ENCODE measurements around the gene ADAMTS16.

ADAMTS16 gene

DNA sequence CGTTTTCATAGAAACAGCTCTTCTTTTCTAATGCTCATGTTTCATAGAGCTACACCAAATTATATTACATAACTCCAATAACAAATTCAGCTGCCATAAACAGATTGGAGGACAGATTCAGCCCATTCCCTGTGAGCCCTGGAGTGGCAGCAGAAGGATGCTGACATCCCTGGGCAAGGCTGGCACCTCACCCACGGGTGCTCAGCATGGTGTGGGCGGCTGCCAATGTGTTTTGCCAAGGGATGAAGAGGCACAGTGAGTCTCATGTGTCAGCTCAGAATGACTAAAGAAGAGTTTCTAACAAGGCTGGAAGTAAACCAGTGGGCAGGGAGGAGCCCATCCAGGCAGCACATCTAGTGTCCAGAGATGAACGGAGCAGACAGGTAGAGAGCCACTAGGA lies 155.2 kb downstream of the ADAMTS16 start:
- DNase-seq (ENCODE audit: low read depth in 2 of 2): no peak
- TF ChIP-seq, protein P1, sequence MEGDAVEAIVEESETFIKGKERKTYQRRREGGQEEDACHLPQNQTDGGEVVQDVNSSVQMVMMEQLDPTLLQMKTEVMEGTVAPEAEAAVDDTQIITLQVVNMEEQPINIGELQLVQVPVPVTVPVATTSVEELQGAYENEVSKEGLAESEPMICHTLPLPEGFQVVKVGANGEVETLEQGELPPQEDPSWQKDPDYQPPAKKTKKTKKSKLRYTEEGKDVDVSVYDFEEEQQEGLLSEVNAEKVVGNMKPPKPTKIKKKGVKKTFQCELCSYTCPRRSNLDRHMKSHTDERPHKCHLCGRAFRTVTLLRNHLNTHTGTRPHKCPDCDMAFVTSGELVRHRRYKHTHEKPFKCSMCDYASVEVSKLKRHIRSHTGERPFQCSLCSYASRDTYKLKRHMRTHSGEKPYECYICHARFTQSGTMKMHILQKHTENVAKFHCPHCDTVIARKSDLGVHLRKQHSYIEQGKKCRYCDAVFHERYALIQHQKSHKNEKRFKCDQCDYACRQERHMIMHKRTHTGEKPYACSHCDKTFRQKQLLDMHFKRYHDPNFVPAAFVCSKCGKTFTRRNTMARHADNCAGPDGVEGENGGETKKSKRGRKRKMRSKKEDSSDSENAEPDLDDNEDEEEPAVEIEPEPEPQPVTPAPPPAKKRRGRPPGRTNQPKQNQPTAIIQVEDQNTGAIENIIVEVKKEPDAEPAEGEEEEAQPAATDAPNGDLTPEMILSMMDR (IDR thresholded peaks at IDR 0.05; ENCODE audit: low read depth, low read length): no peak
- H3K4me3 ChIP-seq (replicated peaks in 1 of 2; ENCODE audit: low read depth in 2 of 2, low read length in 2 of 2): no peak overlapping the region

DNA sequence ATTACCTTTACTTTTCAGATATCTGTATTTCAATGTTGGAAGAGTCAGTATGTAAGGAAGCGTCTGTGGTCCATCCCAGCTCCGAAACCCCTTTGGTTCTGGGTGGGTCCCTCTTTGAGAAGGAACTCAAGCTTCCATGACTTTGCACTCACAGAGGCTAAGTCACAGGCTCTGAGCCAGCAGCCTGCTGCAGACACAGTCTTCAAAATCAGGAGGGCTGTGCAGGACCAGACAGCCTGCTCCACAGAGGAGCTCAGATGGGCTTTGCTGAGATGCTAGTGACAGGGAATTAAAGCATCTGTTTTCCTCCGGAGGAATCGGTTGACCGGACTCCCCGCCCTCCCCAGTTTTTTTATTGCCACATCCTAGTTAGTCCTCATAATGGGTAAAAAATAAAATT lies 155.9 kb downstream of the ADAMTS16 start:
- no peak for DNase-seq (ENCODE audit: low read depth in 2 of 2)
- H3K4me3 ChIP-seq (replicated peaks in 1 of 2; ENCODE audit: low read depth in 2 of 2, low read length in 2 of 2): no peak overlapping the region
- TF ChIP-seq, protein P1 (IDR thresholded peaks at IDR 0.05; ENCODE audit: low read depth, low read length): no peak

DNA sequence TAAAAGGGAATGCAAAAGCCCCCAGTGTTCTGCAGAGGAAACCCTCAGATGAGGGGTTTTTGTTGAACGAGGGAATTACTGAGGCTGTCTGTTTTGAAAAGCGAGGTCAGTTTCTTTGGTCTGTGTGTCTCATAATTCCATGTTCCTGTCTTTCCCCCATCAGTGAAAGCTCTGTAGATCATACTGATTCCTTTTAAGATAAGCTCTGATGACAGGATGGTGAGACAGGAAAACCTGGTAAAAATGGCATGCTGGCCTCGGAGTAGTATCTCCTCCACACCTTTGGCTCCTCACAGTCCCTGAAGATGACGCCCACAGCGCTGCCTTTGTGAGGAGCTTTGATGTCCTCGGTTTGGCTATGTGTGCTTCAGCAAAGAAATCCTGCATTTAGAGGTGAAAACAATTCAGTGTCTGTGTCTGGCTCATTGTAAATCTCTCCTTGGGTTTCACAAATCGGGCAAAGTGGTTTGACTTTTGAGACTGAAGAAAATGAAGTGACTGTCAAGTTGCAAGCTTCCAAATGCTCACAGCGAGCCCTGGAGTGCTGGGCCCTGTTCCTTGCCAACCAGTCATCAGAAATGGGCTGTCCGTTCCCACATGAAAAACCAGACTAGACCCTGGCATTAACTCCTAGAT lies 157.4 kb downstream of the ADAMTS16 start:
- TF ChIP-seq, protein P1 (IDR thresholded peaks at IDR 0.05; ENCODE audit: low read depth, low read length): no peak
- no peak overlapping the region for H3K4me3 ChIP-seq (replicated peaks in 1 of 2; ENCODE audit: low read depth in 2 of 2, low read length in 2 of 2)
- no peak for DNase-seq (ENCODE audit: low read depth in 2 of 2)

DNA sequence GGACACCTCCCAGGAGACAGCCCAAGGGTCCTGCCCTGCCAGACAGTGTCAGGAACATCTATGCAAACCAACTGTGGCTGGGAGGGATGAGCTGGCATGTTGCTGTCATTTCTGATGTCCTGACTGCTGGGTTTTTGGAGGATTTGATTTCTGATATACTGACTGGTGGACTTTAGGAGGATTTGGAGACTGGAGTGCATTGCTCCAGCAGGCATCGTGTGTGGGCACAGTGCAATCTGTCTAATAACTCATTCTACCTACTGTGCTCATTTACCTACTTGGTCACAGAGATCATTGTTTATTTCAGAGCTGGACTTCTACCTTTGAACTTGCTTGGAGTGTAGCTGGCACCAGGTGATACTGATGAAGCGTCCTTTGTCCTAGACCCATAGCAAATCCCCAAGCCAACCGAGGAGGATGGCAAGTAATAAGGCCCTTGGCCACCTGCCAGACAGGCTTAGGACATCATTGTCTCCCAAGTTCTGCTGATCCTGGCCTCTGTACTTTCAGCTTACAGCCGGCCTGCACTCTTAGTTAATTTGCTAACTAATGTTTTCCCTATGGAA lies 158.0 kb downstream of the ADAMTS16 start:
- DNase-seq (ENCODE audit: low read depth in 2 of 2): no peak
- H3K4me3 ChIP-seq (replicated peaks in 1 of 2; ENCODE audit: low read depth in 2 of 2, low read length in 2 of 2): no peak overlapping the region
- TF ChIP-seq, protein P1 (IDR thresholded peaks at IDR 0.05; ENCODE audit: low read depth, low read length): no peak

DNA sequence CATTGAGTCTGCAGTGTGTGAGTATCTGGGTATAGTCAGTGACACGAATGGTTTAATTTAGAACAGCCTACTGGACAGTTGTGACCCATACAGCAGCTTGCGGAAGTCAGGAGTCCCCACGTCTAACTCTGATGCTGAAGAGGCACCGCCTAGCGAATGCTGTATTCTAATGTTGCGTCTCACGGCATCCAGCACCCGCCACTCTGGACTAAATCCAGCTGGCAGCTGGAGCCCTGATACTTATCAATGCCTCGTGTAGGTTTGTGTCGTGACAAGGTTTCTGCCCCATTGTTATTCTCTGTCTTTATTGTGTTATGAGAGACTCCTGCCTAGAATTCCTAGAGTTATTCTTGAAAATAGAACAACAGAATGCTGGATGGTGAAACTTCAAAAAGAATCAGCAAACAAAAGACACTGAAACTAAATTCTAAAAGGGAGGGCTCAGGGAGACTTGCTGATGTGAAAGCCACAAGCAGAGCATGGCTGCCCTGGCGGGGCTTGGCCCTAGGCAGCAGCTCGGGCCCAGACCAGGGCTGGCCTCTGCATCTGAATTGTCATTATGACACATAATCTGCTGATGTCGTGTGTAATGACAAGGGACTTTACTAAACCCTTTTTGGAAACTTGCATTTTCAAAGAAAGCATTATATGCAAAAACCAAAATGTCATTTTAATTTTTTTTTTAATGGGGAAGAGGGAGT lies 158.9 kb downstream of the ADAMTS16 start:
- DNase-seq (ENCODE audit: low read depth in 2 of 2): no peak
- TF ChIP-seq, protein P1 (IDR thresholded peaks at IDR 0.05; ENCODE audit: low read depth, low read length): no peak
- H3K4me3 ChIP-seq (replicated peaks in 1 of 2; ENCODE audit: low read depth in 2 of 2, low read length in 2 of 2): no peak overlapping the region

DNA sequence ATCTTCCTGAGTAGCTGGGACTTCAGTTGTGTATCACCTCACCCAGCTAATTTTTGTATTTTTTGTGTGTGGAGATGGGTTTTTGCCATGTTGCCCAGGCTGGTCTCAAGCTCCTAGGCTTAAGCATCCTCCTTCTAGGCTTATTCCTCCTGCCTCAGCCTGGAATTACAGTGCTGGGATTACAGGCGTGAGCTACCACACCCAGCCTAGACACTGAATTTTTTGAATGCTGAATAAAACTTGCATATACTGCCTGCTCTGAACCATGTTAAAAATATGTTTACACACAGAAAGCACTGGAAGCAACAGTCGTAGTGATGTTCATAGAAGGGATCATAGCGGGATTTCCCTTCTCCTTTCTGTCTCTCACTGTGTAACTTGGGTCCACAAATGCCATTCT lies 161.0 kb downstream of the ADAMTS16 start:
- TF ChIP-seq, protein P1 (IDR thresholded peaks at IDR 0.05; ENCODE audit: low read depth, low read length): no peak
- DNase-seq (ENCODE audit: low read depth in 2 of 2): no peak
- H3K4me3 ChIP-seq (replicated peaks in 1 of 2; ENCODE audit: low read depth in 2 of 2, low read length in 2 of 2): no peak overlapping the region
